Naive thymus-derived CD4-positive, alpha-beta T cell (primary cell): ENCODE data around the gene SHISA6. TPM values are rescaled to one million over a fixed set of nuclear protein-coding genes. Genes with fewer than 3 reads are reported as not detected.
A peak's percentile ranks its signal among the peaks of the same experiment; 100 is the strongest.

ENCODE experiments used
- ATAC-seq: fragments of 150-1000 bp; cut with Tn5 transposase; 2 replicates; pipeline ENCODE4 v1.10.0; 2021; ENCODE audit warnings: mild to moderate bottlenecking, moderate library complexity
- CTCF ChIA-PET: fragments of 350-600 bp; sonication (Branson Sonifier 250); formaldehyde crosslinking; loops from one replicate; lab custom pipeline; 2021; ENCODE audit warnings: antibody characterized with exemption; lab: Charles Lee
- POLR2A ChIA-PET: fragments of 350-600 bp; sonication (Branson Sonifier 250); formaldehyde crosslinking; loops from one replicate; lab custom pipeline; 2021; ENCODE audit warnings: antibody characterized with exemption, inconsistent platforms; lab: Charles Lee
- DNase-seq, 9 donors: peaks; one replicate each; pipeline versions ENCODE4 v3.0.0 to v3.0.0-alpha.2; 2020 to 2022; ENCODE audit warnings: mixed read lengths in 1 of 9
- H3K27ac ChIP-seq: one replicate; pipeline ENCODE4 v1.7.0; 2013; ENCODE audit warnings: mild to moderate bottlenecking, low read depth, low read length, moderate library complexity
- H3K27me3 ChIP-seq, 2 donors: one replicate each; pipeline ENCODE4 v1.7.0; 2013; ENCODE audit warnings: low read length in 2 of 2, mild to moderate bottlenecking in 2 of 2, moderate library complexity in 2 of 2; ENCODE audit not compliant: control insufficient read depth in 2 of 2, insufficient read depth in 2 of 2
- H3K36me3 ChIP-seq, 3 experiments: 1 replicate in 2 of 3; 2 replicates in 1 of 3; pipeline ENCODE4 v1.7.0; 2013; ENCODE audit warnings: low read length in 3 of 3, mild to moderate bottlenecking in 3 of 3, moderate library complexity in 1 of 3; ENCODE audit not compliant: insufficient read depth in 3 of 3, control insufficient read depth in 2 of 3
- H3K4me1 ChIP-seq, 2 donors: one replicate each; pipeline ENCODE4 v1.7.0; 2013; ENCODE audit warnings: low read length in 2 of 2, mild to moderate bottlenecking in 2 of 2, moderate library complexity in 1 of 2; ENCODE audit not compliant: control insufficient read depth in 2 of 2, insufficient read depth in 2 of 2
- H3K4me3 ChIP-seq: 2 replicates; pipeline ENCODE4 v1.7.0; 2013; ENCODE audit warnings: mild to moderate bottlenecking, low read length
- H3K9me3 ChIP-seq, 3 experiments: 1 replicate in 2 of 3; 2 replicates in 1 of 3; pipeline ENCODE4 v1.7.0; 2013; ENCODE audit warnings: low read length in 3 of 3; ENCODE audit not compliant: control insufficient read depth in 2 of 3
- H3K27ac Mint-ChIP-seq, 9 donors: one replicate each; pipeline ENCODE4 v1.8.0; 2020 to 2022; ENCODE audit warnings: mixed read lengths in 9 of 9, mild to moderate bottlenecking in 8 of 9, moderate library complexity in 5 of 9, inconsistent platforms in 2 of 9
- H3K27me3 Mint-ChIP-seq, 5 donors: one replicate each; pipeline ENCODE4 v1.8.0; 2021 to 2022; ENCODE audit warnings: mixed read lengths in 5 of 5, mild to moderate bottlenecking in 1 of 5
- H3K36me3 Mint-ChIP-seq, 5 donors: one replicate each; pipeline ENCODE4 v1.8.0; 2020 to 2022; ENCODE audit warnings: mixed read lengths in 5 of 5, mild to moderate bottlenecking in 3 of 5, inconsistent platforms in 1 of 5
- H3K4me1 Mint-ChIP-seq, 7 donors: one replicate each; pipeline ENCODE4 v1.8.0; 2020 to 2022; ENCODE audit warnings: mixed read lengths in 7 of 7, mild to moderate bottlenecking in 3 of 7, inconsistent platforms in 1 of 7
- H3K4me3 Mint-ChIP-seq, 10 donors: one replicate each; pipeline ENCODE4 v1.8.0; 2020 to 2022; ENCODE audit warnings: mild to moderate bottlenecking in 10 of 10, mixed read lengths in 10 of 10, moderate library complexity in 6 of 10, inconsistent platforms in 2 of 10
- H3K9me3 Mint-ChIP-seq, 11 donors: one replicate each; pipeline ENCODE4 v1.8.0; 2020 to 2022; ENCODE audit warnings: mixed read lengths in 11 of 11, mild to moderate bottlenecking in 4 of 11, inconsistent platforms in 1 of 11, moderate library complexity in 1 of 11
- intact Hi-C, 2 donors: fragments of 100-400 bp; cut with micrococcal nuclease; formaldehyde crosslinking; loops; one replicate each; pipeline ENCODE4 v1.15.1; 2023
- polyA plus RNA-seq, 2 donors: library from polyadenylated mRNA; unstranded; fragments of 300-500 nt; fragmentation: Illumina TruSeq; gene quantifications; one replicate each; pipeline ENCODE4 v1.2.3, GENCODE V29; 2021
- total RNA-seq, 6 experiments: library from RNA in 5 of 6; stranded (reverse) in 5 of 6; gene quantifications; 1 replicate in 5 of 6; 2 replicates in 1 of 6; pipeline ENCODE4 v1.2.3 and lab custom pipeline; 2021 to 2026

Gene SHISA6
- total and polyA plus RNA-seq, 7 experiments from 2014 or later: not detected

DNA sequence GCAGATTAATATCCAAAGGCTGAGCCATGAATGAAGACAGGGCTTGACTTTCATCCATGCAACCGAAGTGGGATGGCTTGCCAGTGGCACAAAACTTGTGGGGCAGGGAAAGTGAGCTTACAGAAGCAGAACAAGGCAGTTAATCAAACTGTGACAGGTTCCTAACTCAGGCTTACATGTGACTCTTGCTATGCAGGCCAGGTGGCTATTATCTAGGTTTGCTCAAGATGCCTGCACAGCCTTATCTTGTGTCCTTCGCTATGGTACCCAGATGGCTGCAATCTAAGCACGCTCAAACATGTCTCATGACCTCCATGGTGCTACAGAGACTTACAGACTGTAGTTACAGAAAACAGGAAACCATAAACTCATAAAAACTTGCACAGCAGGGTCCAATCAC, 348.7 kb downstream of the SHISA6 start:
- CTCF ChIA-PET: no interaction called here
- ATAC-seq (no peak), DNase-seq (no peak)
- Mint-ChIP-seq H3K36me3 (no peaks in the 10 kb centered on the region), H3K27me3 (peaks cover 0 to 10% (median 6%) of the 10 kb centered on the region in 5 donors), H3K9me3 (peaks cover 0 to 17% (median 4%) of the 10 kb centered on the region in 11 donors), H3K4me1 (no peaks in the 10 kb centered on the region), H3K27ac (no peak overlapping the region), H3K4me3 (no peak overlapping the region)
- Histone ChIP-seq H3K36me3 (no peaks in the 10 kb centered on the region), H3K4me3 (no peak overlapping the region), H3K9me3 (no peaks in the 10 kb centered on the region), H3K27me3 (no peaks in the 10 kb centered on the region), H3K27ac (no peak overlapping the region), H3K4me1 (no peaks in the 10 kb centered on the region)
- POLR2A ChIA-PET: no interaction called here
- intact Hi-C loops: no loop called here

DNA sequence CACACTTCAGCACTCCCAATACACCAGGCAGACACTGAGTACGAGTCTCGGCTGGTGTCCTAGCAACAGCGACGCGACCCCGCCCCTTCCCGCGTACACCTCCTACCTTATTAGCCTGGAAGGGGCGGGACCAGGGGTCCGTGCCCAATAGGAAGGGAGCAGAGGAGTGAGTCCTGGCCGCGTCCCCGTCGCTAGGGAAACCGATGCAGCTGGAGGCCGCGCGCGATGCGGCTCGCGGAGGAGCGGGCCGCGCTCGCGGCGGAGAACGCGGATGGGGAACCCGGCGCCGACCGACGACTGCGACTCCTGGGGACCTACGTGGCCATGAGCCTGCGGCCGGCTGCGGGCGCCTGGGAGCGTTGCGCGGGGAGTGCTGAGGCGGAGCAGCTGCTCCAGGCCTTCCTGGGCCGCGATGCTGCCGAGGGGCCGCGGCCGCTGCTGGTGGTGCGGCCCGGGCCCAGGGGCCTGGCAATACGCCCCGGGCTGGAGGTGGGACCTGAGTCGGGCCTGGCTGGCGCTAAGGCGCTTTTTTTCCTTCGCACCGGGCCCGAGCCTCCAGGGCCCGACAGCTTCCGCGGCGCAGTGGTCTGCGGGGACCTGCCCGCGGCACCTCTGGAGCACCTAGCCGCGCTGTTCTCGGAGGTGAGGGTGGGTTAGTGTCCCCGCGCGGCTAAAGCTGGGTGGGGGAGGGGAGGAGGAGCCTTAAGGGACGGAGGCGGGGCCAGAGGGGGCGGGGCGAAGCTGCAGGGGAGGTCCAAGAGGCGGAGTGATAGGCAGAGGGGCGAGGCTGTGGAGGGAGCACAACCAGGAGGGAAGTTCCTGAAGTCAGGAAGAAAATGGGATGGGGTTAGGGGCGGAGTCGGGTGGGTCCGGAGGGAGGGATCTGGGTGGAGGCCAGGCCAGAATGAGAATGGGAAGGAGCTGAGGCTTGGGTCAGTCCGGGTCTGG, 357.5 kb downstream of the SHISA6 start, which contains the start of gene DNAH9:
Gene DNAH9 (plus strand): TSS at position 197 of the 948 bp plus-strand sequence. CDS start 29 bp downstream, at position 226.
- Histone ChIP-seq H3K4me1 (no peaks in the 10 kb centered on the region), H3K4me3 (no peak within 1 kb of the TSS), H3K36me3 (no peaks in the 10 kb centered on the region), H3K27ac (no peak within 1 kb of the TSS), H3K27me3 (no peaks in the 10 kb centered on the region), H3K9me3 (no peaks in the 10 kb centered on the region)
- intact Hi-C loops: no loop called here
- no peak within 1 kb of the TSS for H3K27ac Mint-ChIP-seq
- ChIA-PET CTCF (no interaction called here), POLR2A (no interaction called here)
- ATAC-seq: no peak
- DNase-seq: peak in 1 of 9 donors; percentile 19
- peak within 1 kb of the TSS in 8 of 10 donors; percentile 6 to 61 (median 34) for H3K4me3 Mint-ChIP-seq
- peaks cover 10 to 53% (median 43%) of the 10 kb centered on the region in 5 donors for H3K27me3 Mint-ChIP-seq
- H3K9me3 Mint-ChIP-seq: peaks cover 2 to 29% (median 7%) of the 10 kb centered on the region in 11 donors
- H3K4me1 Mint-ChIP-seq: peaks cover 0 to 5% (median 0%) of the 10 kb centered on the region in 7 donors
- peaks cover 0 to 4% (median 0%) of the 10 kb centered on the region in 5 donors for H3K36me3 Mint-ChIP-seq

DNA sequence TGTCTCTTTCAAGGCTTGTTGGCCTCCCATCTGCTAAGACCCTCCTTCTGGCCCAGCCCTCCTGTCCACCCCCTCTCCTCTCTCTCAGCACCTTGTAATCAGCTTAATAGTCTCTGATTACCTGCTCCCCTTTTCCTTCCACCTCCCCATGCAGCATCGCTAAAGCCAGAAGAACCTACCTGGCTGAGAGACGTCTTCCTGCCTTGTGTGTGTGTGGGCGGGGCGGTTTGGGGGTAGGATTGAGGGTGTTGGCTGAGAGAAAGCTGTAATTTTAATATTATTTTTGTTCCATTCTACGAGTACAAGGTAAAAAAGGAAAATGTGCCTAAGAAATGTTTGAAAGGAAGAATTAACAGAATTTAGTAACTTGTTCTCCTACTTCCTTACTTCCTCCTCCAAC, 360.6 kb downstream of the SHISA6 start:
- Histone ChIP-seq H3K9me3 (no peaks in the 10 kb centered on the region), H3K4me3 (no peak overlapping the region), H3K27me3 (no peaks in the 10 kb centered on the region), H3K4me1 (no peaks in the 10 kb centered on the region), H3K36me3 (no peaks in the 10 kb centered on the region), H3K27ac (no peak overlapping the region)
- ATAC-seq (no peak), DNase-seq (no peak)
- peaks cover 10 to 36% (median 34%) of the 10 kb centered on the region in 5 donors for H3K27me3 Mint-ChIP-seq
- ChIA-PET POLR2A (no interaction called here), CTCF (no interaction called here)
- H3K4me1 Mint-ChIP-seq: peaks cover 0 to 5% (median 0%) of the 10 kb centered on the region in 7 donors
- no peak overlapping the region for H3K27ac Mint-ChIP-seq
- H3K9me3 Mint-ChIP-seq: peaks cover 0 to 19% (median 5%) of the 10 kb centered on the region in 11 donors
- H3K36me3 Mint-ChIP-seq: peaks cover 0 to 4% (median 0%) of the 10 kb centered on the region in 5 donors
- no peak overlapping the region for H3K4me3 Mint-ChIP-seq
- intact Hi-C loops: no loop called here

DNA sequence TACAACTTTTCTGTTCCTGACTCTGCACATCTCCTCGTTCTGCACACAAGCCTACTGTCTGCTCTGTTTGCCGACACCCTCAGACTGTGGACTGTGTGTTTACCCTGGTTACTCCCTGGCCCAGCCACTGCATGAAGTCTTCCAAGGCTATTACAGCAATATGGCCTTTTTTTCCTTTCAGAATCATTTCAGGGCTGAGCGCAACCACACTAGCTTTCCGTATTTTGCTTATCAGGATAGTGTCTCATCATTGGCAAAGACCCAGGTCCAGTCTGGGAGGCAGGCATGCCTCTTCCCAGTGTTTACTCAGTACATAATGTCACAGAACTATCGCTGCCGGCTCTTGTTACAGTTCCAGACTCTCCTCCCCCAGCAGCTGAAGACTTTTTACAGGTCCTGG, 367.4 kb downstream of the SHISA6 start:
- no peaks in the 10 kb centered on the region for H3K27me3 ChIP-seq
- Mint-ChIP-seq H3K4me1 (no peaks in the 10 kb centered on the region), H3K4me3 (no peak overlapping the region), H3K27me3 (peaks cover 0 to 31% (median 5%) of the 10 kb centered on the region in 5 donors), H3K9me3 (peaks cover 0 to 8% (median 3%) of the 10 kb centered on the region in 11 donors), H3K36me3 (no peaks in the 10 kb centered on the region), H3K27ac (no peak overlapping the region)
- H3K36me3 ChIP-seq: no peaks in the 10 kb centered on the region
- intact Hi-C loops: no loop called here
- ATAC-seq: no peak
- DNase-seq: no peak
- no peaks in the 10 kb centered on the region for H3K4me1 ChIP-seq
- H3K4me3 ChIP-seq: no peak overlapping the region
- H3K9me3 ChIP-seq: no peaks in the 10 kb centered on the region
- CTCF ChIA-PET: no interaction called here
- H3K27ac ChIP-seq: no peak overlapping the region
- POLR2A ChIA-PET: no interaction called here

- Histone ChIP-seq H3K27me3 (no peaks in the 10 kb centered on the region), H3K9me3 (no peaks in the 10 kb centered on the region), H3K4me1 (no peaks in the 10 kb centered on the region), H3K36me3 (no peaks in the 10 kb centered on the region), H3K4me3 (no peak overlapping the region), H3K27ac (no peak overlapping the region)
- Mint-ChIP-seq H3K27me3 (peaks cover 0 to 37% (median 5%) of the 10 kb centered on the region in 5 donors), H3K4me3 (no peak overlapping the region), H3K27ac (no peak overlapping the region), H3K9me3 (peaks cover 0 to 5% (median 1%) of the 10 kb centered on the region in 11 donors), H3K4me1 (no peaks in the 10 kb centered on the region), H3K36me3 (no peaks in the 10 kb centered on the region)
- intact Hi-C loops: no loop called here
- ATAC-seq (no peak), DNase-seq (no peak)
- ChIA-PET POLR2A (no interaction called here), CTCF (no interaction called here)
Measured at GRCh38 chr17:11610999-11611566, 370.1 kb downstream of the SHISA6 start.

DNA sequence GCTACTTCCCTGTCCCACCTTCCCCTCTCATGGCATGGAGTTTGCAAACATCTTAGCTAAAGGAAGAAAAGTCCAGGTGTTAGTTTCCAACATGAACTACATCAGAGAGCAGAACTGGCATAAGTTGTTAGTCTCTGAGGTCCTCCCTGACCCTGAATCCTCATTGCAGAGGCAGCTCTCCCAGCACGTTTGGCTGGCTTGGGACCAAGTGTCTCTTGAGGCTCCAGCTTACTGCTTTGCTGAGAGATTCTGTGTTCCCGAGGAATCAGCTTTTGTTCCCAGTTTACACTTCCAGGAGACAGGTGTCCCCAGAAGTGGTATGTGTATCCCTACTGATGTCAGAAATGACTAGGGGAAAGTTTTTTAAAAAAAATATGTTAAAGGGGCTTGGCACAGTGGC, 371.9 kb downstream of the SHISA6 start:
- no peaks in the 10 kb centered on the region for H3K27me3 ChIP-seq
- CTCF ChIA-PET: no interaction called here
- POLR2A ChIA-PET: no interaction called here
- Mint-ChIP-seq H3K4me3 (no peak overlapping the region), H3K27me3 (peaks cover 0 to 37% (median 5%) of the 10 kb centered on the region in 5 donors), H3K4me1 (no peaks in the 10 kb centered on the region), H3K9me3 (peaks cover 0 to 5% (median 0%) of the 10 kb centered on the region in 11 donors), H3K36me3 (no peaks in the 10 kb centered on the region), H3K27ac (no peak overlapping the region)
- intact Hi-C loops: no loop called here
- no peaks in the 10 kb centered on the region for H3K4me1 ChIP-seq
- no peaks in the 10 kb centered on the region for H3K9me3 ChIP-seq
- H3K36me3 ChIP-seq: no peaks in the 10 kb centered on the region
- DNase-seq (no peak), ATAC-seq (no peak)
- H3K4me3 ChIP-seq: no peak overlapping the region
- no peak overlapping the region for H3K27ac ChIP-seq
